Stomach (tissue), 4 donors: Measurements from ENCODE around the gene MUS81.

Experiments
- EP300 ChIP-seq: sonication (generic); formaldehyde crosslinking; IDR thresholded peaks from one replicate; pipeline ENCODE4 v1.6.1; 2017; ENCODE audit warnings: antibody characterized with exemption
- POLR2AphosphoS5 ChIP-seq, 3 donors: sonication (generic); formaldehyde crosslinking; IDR thresholded peaks; one replicate each; pipeline ENCODE4 v1.6.1; 2016; ENCODE audit warnings: antibody characterized with exemption in 3 of 3
- TF ChIP-seq, protein P1 (sequence below), 7 experiments: fragments of 450-650 bp in 4 of 7; fragments of 200-600 bp in 3 of 7; sonication (generic) in 3 of 7; IDR thresholded peaks; one replicate each; pipeline ENCODE4 v1.5.1; 2016 to 2019; ENCODE audit warnings: antibody characterized with exemption in 7 of 7, control low read depth in 2 of 7, mild to moderate bottlenecking in 1 of 7

DNA sequence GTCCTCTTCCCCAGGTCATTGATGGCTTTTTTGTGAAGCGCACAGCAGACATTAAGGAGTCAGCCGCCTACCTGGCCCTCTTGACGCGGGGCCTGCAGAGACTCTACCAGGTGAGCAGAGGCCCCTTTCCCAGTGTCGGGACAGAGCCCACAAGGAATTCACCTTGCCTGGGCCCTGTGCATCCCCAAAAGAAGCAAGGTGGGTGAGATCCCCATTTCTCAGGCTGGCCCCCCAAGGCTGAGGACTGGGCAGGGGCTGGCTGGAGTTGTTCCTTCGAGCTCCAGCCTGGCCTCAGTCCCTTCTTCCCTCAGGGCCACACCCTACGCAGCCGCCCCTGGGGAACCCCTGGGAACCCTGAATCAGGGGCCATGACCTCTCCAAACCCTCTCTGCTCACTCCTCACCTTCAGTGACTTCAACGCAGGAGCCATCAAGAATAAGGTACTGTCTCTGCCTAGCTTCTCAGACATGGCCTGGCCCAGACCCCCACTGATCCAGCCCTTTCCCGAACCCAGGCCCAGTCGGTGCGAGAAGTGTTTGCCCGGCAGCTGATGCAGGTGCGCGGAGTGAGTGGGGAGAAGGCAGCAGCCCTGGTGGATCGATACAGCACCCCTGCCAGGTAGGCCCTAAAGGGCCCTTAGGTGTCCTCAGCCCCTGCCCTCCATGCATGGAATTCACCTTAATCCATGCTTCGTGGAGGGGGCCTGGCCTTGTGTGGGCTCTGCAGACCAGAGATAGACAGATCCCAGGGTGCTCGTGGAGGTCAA, 4.7 kb downstream of the MUS81 start:
- TF ChIP-seq, protein P1, sequence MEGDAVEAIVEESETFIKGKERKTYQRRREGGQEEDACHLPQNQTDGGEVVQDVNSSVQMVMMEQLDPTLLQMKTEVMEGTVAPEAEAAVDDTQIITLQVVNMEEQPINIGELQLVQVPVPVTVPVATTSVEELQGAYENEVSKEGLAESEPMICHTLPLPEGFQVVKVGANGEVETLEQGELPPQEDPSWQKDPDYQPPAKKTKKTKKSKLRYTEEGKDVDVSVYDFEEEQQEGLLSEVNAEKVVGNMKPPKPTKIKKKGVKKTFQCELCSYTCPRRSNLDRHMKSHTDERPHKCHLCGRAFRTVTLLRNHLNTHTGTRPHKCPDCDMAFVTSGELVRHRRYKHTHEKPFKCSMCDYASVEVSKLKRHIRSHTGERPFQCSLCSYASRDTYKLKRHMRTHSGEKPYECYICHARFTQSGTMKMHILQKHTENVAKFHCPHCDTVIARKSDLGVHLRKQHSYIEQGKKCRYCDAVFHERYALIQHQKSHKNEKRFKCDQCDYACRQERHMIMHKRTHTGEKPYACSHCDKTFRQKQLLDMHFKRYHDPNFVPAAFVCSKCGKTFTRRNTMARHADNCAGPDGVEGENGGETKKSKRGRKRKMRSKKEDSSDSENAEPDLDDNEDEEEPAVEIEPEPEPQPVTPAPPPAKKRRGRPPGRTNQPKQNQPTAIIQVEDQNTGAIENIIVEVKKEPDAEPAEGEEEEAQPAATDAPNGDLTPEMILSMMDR (IDR thresholded peaks at IDR 0.05): no peak
- TF ChIP-seq POLR2AphosphoS5 (IDR thresholded peaks at IDR 0.05) (no peak), EP300 (no peak)
